ENCODE data around the gene LHX8.

- no peak for TF ChIP-seq CTCF (IDR thresholded peaks at IDR 0.05)
- TF ChIP-seq POLR2A (IDR thresholded peaks at IDR 0.05) = no peak
Measured at GRCh38 chr1:75188892-75189291, 54.7 kb downstream of the LHX8 start.

All from Peyer's patch (tissue), 4 donors.